CD4-positive, alpha-beta T cell treated with Interleukin-10 for 1 hour (primary cell): ENCODE measurements around the gene PRDM16.
"Not testable (repeated sequence)": the region's sequence is repeated elsewhere in the genome, so short reads cannot be mapped to it uniquely, and the experiment has no call there.

Source experiments
- DNase-seq: peaks from one replicate; pipeline ENCODE4 v3.0.0-alpha.2; 2020

The PRDM16 gene

DNA sequence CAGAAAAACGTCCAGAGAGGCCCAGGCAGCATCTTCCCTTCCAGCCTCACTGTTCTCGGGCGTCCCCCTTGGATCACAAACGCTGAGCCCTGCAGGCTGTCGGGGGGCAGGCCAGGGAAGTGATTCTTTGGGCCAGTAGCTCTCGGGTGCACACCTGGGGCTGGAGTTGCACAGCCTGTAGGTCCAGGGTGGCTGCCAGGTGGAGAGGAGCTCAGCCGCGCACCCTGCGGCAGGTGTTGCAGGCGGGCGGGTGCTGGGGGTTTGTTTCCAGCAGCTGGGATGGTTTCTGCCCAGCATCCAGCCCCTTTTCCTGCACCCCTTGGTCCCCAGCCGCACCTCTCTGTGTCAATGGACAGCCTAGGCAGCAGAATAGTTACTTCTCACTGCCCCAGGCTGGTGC is 15.7 kb downstream of the PRDM16 start:
- no peak for DNase-seq

DNA sequence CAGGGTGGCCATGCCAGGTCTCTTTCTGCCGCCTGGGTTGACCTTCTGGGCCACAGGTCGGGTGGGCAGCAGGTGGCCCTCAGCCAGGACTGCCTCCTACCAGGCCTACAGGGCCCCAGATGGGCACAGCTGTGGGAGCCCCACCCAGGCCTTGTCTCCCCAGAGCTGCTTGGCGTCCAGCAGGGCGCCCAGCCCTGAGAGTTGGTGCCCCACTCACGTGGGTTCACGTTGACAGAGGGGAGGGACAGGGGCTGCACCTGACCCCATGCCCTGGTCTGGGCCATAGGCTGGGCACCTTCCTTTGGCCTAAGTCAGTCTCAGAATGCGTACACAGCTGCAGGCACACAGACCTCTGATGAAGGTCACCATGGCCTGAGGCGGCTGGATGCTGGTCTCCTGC is 16.7 kb downstream of the PRDM16 start:
- DNase-seq, result no peak

DNA sequence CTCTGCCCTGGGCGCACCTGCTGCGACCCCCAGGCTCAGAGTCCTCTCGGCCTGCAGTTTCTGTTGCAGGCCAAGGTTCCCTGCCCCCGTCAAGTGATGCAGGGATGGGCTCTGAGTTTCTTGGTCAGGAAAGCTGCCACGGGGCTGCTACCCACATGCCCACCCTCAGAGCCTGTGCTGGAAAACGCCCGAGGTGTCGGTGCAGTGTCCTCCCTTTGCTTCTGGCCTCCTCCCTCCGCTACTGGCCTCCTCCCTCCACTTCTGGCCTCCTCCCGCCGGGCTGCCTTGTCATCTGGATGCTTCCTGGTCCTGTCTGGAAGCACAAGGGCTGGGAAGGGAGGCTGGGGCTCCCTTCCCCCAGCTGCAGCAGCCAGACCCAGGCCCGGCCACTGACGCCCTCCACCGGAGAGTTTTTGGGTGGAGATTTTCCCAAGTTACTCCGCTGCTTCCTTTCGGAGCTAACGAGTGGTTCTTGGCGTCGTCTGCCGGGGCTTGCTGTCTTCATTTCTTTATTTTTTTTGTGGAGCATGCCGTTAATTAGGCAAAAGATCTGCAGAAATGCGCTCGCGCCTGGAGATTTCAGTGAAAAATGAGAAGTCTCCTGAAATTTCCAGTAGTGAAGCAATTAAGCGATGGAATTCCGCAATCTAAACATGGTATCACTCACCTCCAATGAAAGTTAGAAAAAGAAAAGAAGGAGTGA is 17.4 kb downstream of the PRDM16 start:
- no peak for DNase-seq

DNA sequence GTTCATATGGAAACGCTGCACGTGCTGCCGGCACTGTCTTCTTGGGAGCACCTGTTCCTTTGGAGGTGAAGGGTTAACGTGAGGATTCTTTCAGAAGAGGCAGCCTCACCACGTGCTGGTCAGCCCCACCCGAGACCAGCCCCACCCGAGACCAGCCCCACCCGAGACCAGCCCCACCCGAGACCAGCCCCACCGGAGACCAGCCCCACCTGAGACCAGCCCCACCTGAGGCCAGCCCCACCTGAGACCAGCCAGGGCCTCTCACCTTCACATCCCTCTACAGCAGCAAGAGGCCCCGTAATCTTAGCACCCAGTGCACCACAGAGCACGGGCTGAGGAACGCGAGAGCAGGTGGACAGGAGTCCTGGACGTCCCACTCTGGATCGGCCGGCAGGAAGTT is 18.0 kb downstream of the PRDM16 start:
- no peak for DNase-seq

DNA sequence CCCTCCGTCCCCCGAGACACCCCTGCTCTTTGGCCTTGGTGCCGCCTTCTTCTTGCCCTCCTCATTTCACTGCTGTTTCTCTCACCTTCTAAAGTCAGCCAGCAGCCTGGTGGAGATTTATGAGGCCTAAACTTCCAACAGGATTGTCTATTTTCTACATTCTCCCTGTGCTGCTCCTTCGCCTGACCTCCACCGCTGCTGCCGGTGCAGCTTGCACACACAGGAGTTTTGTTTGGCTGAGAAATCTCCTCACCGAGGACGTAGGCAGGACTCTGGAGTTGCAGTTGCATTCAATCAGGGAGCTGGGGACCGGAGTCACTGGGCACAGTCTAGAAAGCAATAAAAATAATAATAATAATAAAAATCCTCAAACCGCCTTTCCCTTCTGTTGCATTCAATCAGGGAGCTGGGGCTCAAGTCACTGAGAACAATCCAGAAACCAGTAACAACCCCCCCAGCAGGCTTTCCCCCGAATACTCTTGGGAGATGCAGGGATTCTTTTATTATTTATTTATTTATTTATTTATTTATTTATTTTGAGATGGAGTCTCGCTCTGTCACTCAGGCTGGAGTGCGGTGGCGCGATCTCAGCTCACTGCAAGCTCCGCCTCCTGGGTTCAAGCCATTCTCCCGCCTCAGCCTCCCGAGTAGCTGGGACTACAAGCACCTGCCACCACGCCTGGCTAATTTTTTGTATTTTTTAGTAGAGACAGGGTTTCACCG is 19.1 kb downstream of the PRDM16 start:
- not testable (repeated sequence) for DNase-seq

DNA sequence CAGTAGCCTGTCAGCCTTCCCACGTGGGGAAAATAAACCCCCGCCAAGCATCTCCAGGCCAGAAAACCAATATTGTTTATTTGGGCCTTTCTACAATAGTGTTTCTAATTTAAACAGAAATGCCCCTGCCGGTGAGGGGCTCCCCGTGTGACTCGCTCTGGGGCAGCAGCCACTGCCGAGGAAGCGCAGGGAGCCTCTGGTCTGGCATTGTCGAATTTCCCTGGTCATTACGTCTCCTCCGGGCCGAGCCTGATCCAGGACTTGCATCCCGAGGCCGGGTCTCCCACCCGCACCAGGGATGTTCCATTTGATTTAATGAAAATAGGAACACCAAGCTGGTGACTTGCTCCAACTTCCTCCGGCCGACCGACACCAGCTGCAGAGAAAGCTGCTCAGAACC is 20.5 kb downstream of the PRDM16 start:
- DNase-seq, result no peak

DNA sequence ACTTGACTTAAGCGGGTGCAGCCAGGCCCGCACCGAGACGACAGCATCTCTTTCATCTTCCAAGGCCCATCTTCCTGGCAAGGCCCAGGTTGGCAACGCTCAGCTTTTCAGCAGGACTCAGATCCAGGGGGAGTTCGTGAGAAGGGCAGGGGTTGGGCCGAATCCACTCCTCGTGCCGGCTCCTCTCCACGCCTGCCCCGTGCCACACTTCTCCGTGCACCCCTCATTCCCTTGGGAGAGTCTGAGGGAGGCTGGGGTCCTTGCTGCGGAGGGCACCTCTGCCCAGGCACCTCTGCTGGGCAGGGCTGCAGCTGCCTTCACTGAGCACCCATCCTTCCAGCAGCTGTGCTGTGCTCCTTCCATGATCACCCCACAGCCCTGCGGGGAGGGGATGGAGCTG is 22.3 kb downstream of the PRDM16 start:
- no peak for DNase-seq

DNA sequence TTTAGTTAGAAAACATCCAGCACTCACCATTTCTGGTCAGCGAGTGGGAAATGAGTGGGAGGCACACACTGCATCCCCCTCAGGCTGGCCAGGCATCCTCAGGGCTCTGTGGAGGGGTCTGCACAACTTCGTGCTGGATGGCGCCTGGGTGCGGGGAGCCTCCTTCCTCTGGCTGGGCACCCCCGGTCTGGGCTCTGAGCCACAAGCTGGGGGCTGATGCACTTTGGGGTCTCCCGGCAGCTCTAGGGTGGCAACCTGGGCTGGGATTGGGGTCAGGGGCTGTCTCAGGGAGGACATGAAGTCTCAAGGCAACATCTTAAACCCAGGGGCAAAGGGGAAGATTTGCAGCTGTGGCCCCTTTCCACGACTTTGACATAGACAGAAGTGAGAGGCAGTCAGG is 23.5 kb downstream of the PRDM16 start:
- DNase-seq, result no peak

DNA sequence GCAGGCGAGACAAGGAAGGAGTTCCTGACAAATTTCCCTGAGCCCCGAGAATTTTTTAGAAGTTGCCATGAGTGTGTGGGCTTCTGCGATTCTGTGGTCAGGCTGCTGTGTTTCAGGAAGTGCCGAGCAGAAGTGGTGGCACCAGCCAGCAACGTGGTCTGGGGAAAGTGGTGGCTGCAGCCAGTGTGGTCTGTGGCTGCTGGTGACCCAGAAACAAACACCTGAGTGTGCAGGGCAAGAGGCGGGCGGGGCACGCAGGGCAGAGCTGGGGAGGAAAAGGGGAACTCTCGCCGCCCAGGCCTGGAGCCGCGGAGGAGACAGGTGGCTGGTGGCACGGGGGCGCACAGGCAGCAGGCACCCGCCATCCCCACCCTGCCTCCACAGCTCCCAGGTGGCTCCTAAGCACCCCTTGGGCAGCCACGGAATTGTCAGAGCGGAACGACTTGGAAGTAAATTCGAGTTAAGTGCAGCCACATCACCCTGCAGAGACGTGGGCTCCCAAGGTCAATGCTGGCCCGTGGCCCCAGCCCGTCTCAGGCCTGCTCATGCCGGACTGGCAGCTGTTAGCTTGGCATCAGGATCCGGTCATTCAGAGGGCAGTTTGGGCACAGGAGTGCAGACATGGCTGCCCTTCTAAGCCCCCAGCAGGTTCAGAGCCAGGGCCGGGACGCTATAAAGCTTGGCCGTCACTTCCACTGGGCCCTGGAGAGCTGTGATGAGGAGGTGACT is 25.1 kb downstream of the PRDM16 start:
- DNase-seq, result no peak

DNA sequence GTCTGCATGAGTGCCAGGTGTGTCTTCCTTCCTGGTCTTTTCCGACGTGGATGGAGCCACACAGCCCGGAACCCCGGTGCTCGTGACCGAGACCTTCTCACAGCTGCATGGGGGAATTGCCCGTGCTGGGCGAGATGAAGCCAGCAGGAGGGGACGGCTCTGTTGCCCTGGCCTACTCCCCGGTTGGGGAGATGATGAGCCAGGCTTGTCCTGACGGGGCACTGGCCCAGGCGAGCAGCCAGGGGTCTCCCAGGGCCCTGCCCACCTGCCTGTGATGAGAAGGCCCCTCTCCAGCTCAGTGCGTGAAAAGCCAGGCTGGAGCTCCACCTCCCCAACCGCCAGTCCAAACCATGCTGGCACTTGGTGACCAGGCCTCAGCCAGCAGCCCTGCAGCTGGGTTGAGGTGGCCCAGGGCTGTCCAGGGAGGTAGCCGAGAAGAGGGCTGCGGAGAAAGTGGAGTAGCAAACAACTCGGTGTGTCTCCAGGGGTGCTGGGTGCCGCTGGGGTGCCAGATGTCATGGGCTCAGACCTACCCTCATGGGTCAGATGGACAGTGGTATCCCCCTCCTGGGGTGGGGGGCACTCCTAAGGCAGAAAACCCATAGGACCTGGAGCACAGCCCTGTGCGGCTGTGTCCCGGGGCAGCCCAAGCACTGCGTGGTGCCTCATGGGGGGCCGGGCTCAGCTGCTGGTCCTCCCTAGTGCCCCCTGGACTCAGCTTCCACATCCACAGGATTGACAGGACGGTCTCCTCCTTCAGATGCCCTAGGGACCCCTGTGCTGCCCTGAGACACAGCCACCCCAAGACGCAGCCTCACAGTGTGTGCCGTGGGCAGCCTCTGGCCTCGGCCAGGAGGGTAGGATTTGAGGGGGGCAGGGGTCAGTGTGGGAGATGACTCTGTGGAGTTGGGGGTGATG is 26.1 kb downstream of the PRDM16 start:
- no peak for DNase-seq

DNA sequence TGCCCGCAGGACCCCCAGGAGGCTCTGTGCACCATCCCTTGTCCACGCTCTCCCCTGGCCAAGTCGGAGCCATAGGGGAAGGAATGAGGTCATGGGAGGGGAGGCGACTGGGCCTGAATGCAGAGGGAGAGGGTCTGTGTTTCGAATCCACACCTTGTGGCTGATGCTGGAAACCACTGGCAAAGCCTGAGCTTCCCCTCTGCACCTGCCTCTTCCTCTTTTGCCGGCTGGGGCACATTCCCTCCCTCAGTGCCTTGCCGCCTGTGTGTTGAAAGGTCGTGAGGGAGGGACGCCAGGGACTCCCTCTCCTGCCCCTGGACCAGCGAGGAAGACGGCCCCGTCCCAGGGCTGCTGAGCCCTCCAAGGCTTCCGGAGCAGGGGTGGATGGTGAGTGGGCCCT is 27.3 kb downstream of the PRDM16 start:
- DNase-seq, result no peak

DNA sequence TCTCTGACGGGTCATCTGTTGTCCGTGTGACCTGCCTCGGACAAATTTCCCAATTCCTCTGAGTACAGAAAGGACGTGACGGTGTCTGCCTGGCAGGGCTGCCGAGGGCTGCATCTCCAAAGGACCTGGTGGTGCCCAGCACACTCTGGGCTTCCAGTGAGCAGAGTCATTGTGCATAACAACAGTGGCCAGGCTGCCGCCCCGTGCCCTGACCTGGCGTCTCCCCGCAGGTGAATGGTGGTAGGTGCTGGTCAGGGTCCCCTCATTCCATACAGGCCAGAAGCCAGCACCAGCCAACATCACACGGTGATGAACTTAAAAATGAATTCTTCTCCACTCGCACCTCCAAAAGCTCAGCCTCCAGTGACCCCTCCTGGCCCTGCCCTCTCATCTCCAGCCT is 28.2 kb downstream of the PRDM16 start:
- DNase-seq, result no peak

DNA sequence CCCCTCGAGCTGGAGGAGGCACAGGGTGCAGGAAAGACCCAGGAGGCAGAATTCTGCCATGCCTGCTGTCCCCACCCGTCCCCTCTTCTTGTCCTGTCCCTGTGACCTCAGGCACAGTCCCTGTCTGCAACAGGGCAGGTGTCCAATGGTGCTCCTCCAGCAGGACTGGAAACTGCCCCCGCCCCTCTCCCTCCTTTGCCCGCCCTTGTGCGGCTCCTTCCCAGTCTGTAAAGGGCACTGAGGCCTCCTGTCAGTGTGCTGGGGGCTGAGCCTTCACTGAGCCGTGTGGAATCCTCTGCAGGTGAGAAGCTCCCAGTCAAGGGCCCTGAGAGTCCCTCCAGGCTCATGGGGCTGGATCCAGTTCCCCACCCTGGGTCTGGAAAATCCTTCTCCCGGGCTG is 28.9 kb downstream of the PRDM16 start:
- DNase-seq, result no peak

DNA sequence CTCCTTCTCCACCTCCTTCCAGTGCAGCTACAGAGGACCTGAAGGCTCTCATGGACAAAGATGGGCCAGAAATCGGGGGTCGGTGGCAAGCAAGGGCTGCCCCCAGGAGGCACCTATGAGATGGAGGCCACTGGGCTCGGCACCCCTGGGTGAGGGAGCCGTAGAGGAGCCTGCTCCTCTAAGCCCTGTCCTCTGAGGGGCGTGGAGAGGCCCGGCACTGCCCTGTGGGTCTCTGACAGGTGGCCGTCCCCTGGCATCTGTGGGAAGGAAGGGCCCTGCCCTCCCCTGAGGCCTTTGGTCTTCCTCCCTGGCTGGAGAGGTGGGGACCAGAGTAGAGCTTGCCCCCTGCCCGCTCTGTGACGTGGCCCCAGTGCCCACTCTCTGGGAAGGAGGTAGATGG is 30.9 kb downstream of the PRDM16 start:
- no peak for DNase-seq

DNA sequence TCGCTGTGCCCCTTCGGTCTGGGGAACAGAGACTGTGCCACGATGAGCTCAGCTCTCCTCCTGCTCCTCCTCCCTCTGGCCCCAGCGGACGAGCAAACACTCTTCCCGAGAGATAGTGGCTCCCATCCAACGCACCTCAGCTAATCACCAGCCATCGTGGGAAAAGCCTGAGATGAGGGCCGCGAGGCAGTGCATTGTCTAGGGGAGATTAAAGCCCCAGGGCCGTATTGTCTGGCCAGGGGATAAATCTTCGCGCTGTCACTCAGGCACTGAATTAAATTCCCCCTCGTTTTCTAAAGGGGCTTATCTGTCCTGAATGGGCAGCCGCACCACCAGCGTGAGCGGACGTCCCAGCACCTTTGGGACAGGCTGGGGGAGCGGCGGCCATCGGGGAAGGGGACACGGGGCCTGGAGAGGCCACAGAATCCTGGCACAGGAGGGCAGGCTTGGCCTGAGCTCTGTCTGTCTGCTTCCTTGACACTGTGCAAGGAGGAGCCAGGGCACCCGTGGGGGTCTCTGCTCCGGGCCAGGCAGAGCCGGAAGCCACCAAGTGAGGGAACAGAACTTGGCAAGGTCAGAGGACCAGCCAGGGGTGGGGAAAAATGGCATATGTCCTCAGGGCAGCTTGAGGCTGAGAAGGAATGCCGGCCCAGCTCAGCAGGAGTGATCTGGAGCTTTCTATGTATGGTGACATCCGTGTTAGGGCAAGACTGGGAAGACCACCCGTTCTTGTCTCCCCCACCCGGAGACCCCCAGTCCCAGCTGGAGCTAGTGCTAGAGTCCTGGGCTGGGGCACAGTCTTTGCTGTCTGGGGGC is 32.3 kb downstream of the PRDM16 start:
- no peak for DNase-seq

DNA sequence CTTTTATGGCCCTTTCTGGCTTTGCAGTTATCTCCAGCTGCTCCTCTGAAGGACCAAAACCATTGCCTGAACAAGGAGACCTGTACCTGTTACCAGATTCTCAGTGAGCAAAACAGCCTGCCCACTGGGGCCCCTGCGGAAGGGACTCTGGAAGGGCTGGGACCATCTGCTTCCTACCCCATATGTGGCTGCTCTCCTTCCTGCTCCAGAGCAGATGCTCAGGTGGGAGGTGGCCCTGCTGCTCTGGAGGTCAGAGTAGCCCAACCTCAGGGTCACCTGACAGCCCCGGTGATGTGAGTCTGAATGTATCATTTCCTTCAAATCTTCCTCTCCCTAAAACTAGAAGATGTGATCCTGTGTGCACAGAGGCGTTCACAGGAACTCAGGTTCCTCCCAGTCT is 33.6 kb downstream of the PRDM16 start:
- no peak for DNase-seq

DNA sequence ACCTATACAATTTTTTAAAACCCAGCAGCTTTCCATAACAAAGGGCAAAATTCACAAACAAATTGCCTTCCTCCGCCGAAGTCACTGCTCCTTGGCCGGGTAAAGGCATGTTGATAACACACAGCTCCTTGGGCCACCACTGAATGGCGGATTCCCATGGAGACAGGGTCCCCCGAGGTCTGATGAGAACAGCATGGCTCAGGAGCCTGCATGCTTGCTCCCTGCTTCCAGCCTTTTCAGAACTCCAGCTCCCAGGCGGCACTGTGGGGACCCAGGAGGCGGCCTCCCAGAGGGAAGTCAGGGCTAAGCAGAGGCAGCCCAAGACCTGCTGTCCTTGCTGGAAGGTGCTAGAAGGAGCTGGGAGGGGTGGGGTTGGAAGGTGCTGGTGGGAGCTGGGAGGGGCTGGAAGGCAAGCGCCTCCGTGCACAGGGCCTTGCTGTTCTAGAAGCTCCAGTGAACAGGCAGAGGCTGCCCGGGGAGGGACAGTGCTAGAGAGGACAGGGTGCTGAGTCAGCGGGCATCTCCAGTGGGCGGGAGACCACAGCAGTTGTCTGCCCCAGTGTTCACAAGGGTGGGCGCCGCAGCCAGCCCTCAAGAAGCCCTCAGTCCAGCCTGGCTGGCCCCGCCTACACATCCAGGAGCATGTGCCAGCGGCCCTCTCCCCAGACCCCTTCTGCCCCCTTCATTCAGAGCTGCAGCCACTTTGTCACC is 35.1 kb downstream of the PRDM16 start:
- no peak for DNase-seq

DNA sequence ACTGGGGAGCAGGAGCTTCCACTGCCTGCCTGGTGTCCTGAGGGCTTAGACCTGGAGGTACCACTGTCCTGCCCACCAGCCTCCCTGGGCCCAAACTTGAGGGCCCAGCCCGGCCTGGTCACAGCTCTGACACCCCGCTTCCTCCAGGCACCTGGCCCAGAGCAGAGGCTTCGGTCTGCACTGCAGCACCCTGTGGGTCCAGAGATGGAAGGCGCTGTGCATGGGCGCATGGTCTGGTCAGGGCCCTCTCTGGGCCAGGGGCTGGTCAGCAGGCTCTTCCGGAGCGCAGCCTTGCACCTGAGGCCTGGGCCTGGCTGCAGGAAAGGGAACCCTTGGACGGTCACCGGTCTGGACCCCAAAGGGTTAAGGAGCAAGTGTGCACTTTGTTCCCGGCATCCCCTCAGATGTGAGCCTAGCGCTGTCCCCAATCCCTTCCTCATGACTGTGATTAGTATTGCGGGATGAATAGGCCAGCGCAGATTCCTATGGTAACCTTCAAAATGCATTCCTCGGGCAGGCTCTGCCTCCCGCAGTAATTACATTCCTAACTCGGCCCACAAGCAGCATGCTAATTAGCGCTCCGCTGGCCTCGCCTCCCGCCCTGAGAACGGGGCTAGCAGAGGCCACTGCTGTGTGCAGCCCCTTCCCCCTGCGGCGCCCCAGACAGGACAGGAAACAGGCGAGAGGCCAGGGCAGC is 36.3 kb downstream of the PRDM16 start:
- no peak for DNase-seq

DNA sequence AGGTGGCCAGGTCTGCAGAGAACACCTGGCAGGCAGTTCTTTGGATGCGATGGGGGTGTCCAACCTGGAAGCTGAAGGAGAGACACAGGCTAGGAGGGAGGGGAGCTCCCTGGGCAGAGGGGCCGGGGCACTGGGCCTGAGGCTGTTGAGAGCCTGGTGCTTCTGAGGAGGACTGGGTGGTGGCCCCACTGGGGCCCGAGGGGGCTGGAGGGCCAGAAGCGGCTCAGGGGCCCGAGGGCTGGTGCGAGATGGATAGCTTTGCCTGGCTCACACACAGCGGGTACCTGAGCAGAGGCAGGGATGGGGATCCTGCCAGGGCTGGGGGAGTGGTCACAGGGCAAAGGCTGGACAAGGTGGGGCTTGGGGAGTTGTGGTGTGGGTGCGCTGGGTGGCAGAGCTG is 37.2 kb downstream of the PRDM16 start:
- no peak for DNase-seq

DNA sequence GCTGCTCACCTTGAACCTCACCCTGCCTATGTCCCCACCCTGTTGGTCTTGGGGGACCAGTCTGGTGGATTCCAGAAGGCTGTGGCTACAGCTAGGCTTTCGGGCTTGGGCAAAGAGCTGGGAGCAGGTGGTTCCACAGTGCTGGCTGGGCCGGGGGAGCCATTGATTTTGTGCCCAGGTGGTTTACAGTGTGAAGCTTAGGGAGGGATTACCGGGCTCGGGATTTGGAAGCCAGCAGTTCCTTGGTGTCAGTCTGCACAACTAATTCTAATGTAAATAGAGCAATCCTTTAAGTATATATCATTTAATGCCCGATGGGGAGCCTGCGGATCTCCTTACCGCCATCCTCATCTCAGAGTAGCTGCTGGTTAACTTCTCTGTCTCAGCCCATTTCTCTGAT is 38.2 kb downstream of the PRDM16 start:
- no peak for DNase-seq

DNA sequence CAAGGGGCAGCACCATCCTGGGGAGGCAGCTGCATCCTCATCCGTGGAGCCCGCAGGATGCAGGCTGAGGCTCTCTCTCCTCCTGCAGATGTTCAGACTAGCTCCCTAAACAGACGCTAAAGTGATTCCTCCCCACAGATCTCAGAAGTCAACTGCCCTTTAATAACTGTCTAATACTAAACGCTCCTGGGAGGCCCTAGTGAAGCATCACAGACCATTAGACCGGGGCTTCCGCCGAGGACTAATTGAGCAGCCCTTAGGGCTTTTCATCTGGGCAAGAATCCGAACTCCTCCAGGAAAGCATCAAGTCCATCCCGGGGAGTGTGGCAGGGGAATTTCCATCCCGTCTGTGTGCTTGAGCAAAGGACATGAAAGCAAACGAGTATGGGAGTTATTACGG is 40.4 kb downstream of the PRDM16 start:
- no peak for DNase-seq
